Measurements from ENCODE around the gene FAM228A.

Gene FAM228A

DNA sequence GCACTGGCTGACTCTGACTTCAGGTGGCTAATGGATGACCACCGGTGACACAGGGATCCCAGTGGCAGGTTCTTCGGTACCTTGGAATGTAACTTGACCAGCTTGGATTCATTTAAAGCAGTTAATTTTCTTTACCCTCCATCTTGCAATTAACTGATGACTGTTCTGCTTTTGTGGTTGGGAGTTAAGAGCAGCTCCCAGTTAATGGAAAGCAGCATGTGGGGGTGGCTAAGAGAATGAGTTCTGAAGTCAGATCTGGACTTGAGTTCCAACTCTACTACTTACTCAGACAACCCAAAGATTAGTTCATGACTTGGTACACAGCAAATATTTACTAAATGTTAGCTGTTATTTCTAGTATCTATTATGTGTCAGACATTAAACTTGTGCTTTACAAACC lies 58.5 kb downstream of the FAM228A start:
- Mint-ChIP-seq H3K4me1 (no peaks in the 10 kb centered on the region), H3K36me3 (peaks cover 40% of the 10 kb centered on the region), H3K27ac (no peak overlapping the region), H3K4me3 (no peak overlapping the region), H3K9me3 (no peaks in the 10 kb centered on the region), H3K27me3 (no peaks in the 10 kb centered on the region)
- ATAC-seq, result no peak

DNA sequence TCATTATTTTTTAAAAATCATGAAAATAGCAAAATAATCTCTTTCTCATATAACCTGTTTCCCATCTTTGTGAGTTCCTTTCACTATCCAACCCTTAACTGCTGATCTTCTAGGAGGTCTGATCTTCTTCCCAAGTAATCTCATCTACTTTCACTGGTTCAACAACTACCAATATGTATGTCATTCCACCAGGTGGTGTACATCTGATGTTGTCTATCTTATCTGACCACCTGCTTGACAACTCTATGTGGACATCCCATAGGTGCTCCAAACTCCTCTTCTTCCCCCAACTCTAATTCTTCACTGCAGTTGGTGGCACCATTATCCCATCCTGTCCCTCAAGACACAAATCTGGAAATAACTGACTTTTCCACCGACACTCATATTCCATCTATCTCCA lies 62.5 kb downstream of the FAM228A start:
- H3K36me3 Mint-ChIP-seq, result peaks cover 44% of the 10 kb centered on the region
- H3K4me1 Mint-ChIP-seq, result no peaks in the 10 kb centered on the region
- H3K27ac Mint-ChIP-seq, result no peak overlapping the region
- no peak overlapping the region for H3K4me3 Mint-ChIP-seq
- H3K9me3 Mint-ChIP-seq, result no peaks in the 10 kb centered on the region
- ATAC-seq, result no peak
- no peaks in the 10 kb centered on the region for H3K27me3 Mint-ChIP-seq

- Mint-ChIP-seq H3K36me3 (peaks cover 48% of the 10 kb centered on the region), H3K27me3 (no peaks in the 10 kb centered on the region), H3K4me1 (no peaks in the 10 kb centered on the region), H3K9me3 (no peaks in the 10 kb centered on the region), H3K4me3 (no peak overlapping the region), H3K27ac (no peak overlapping the region)
- no peak for ATAC-seq
These were observed 63.3 kb downstream of the FAM228A start for GRCh38 chr2:24238158-24238557.

- H3K36me3 Mint-ChIP-seq, result peaks cover 41% of the 10 kb centered on the region
- no peak for ATAC-seq
- no peak overlapping the region for H3K27ac Mint-ChIP-seq
- H3K27me3 Mint-ChIP-seq, result no peaks in the 10 kb centered on the region
- no peaks in the 10 kb centered on the region for H3K9me3 Mint-ChIP-seq
- H3K4me3 Mint-ChIP-seq, result no peak overlapping the region
- H3K4me1 Mint-ChIP-seq, result no peaks in the 10 kb centered on the region
These were observed 64.7 kb downstream of the FAM228A start for GRCh38 chr2:24239553-24239952.

Measured in stimulated activated memory B cell treated with anti-CD40 and anti-IgM and Interleukin-4, amounts not matched to agents 10 μg/mL and 1 μg/mL and 100 μg/mL, for 72 hours (primary cell).